ENCODE data around the gene THEMIS2.

THEMIS2 gene

GRCh38 chr1:27877115-27877416, 4.7 kb downstream of the THEMIS2 start:
- no peak for TF ChIP-seq EZH2phosphoT487 (IDR thresholded peaks at IDR 0.05; ENCODE audit: low read length)
- no peak for TF ChIP-seq EZH2 (optimal IDR thresholded peaks at IDR 0.05; ENCODE audit: low read depth, low read length)
- no peak for TF ChIP-seq CTCF (IDR thresholded peaks at IDR 0.05; ENCODE audit: low read length)
- Histone ChIP-seq H3K4me3 (ENCODE audit: low read length) (no peak overlapping the region), H3F3A (ENCODE audit: insufficient read depth, low read length) (no peaks in the 10 kb centered on the region), H3K79me2 (ENCODE audit: low read length) (no peaks in the 10 kb centered on the region), H3K27ac (ENCODE audit: low read length) (no peak overlapping the region), H3K9me3 (replicated peaks; ENCODE audit: insufficient read depth, low read length) (no peaks in the 10 kb centered on the region), H3K4me1 (ENCODE audit: low read length) (no peaks in the 10 kb centered on the region; the same call in 1 of the 2 replicates), H2AFZ (ENCODE audit: low read length) (no peak overlapping the region), H3K9ac (ENCODE audit: low read length) (no peak overlapping the region), H3K9me2 (replicated peaks; ENCODE audit: insufficient read depth, low read length) (no peaks in the 10 kb centered on the region), H3K4me2 (ENCODE audit: low read depth, low read length) (no peak overlapping the region), H4K20me1 (ENCODE audit: insufficient read depth, low read length) (no peaks in the 10 kb centered on the region), H3K36me3 (replicated peaks; ENCODE audit: insufficient read depth, low read length) (no peaks in the 10 kb centered on the region), H3K27me3 (replicated peaks; ENCODE audit: insufficient read depth, low read length) (no peaks in the 10 kb centered on the region)
- no peak for DNase-seq

GRCh38 chr1:27878039-27878438, 5.7 kb downstream of the THEMIS2 start:
- Histone ChIP-seq H3K9ac (ENCODE audit: low read length) (no peak overlapping the region), H3F3A (ENCODE audit: insufficient read depth, low read length) (no peaks in the 10 kb centered on the region), H3K4me2 (ENCODE audit: low read depth, low read length) (no peak overlapping the region), H3K36me3 (replicated peaks; ENCODE audit: insufficient read depth, low read length) (no peaks in the 10 kb centered on the region), H3K9me2 (replicated peaks; ENCODE audit: insufficient read depth, low read length) (no peaks in the 10 kb centered on the region), H4K20me1 (ENCODE audit: insufficient read depth, low read length) (no peaks in the 10 kb centered on the region), H3K27ac (ENCODE audit: low read length) (no peak overlapping the region), H3K27me3 (replicated peaks; ENCODE audit: insufficient read depth, low read length) (no peaks in the 10 kb centered on the region), H3K9me3 (replicated peaks; ENCODE audit: insufficient read depth, low read length) (no peaks in the 10 kb centered on the region), H2AFZ (ENCODE audit: low read length) (no peak overlapping the region), H3K4me1 (ENCODE audit: low read length) (no peaks in the 10 kb centered on the region; the same call in 1 of the 2 replicates), H3K4me3 (ENCODE audit: low read length) (no peak overlapping the region), H3K79me2 (ENCODE audit: low read length) (no peaks in the 10 kb centered on the region)
- TF ChIP-seq EZH2 (optimal IDR thresholded peaks at IDR 0.05; ENCODE audit: low read depth, low read length), result no peak
- DNase-seq, result no peak

GRCh38 chr1:27878787-27879335, 6.5 kb downstream of the THEMIS2 start:
- H3K27ac ChIP-seq (ENCODE audit: low read length), result no peak overlapping the region

More at GRCh38 chr1:27878787-27879335, 6.5 kb downstream of the THEMIS2 start:
- Histone ChIP-seq H4K20me1 (ENCODE audit: insufficient read depth, low read length) (no peaks in the 10 kb centered on the region), H3F3A (ENCODE audit: insufficient read depth, low read length) (no peaks in the 10 kb centered on the region), H3K79me2 (ENCODE audit: low read length) (no peaks in the 10 kb centered on the region), H3K36me3 (replicated peaks; ENCODE audit: insufficient read depth, low read length) (no peaks in the 10 kb centered on the region), H3K27me3 (replicated peaks; ENCODE audit: insufficient read depth, low read length) (no peaks in the 10 kb centered on the region), H3K4me3 (ENCODE audit: low read length) (no peak overlapping the region), H2AFZ (ENCODE audit: low read length) (no peak overlapping the region), H3K4me2 (ENCODE audit: low read depth, low read length) (no peak overlapping the region), H3K9me2 (replicated peaks; ENCODE audit: insufficient read depth, low read length) (no peaks in the 10 kb centered on the region), H3K9me3 (replicated peaks; ENCODE audit: insufficient read depth, low read length) (no peaks in the 10 kb centered on the region), H3K9ac (ENCODE audit: low read length) (no peak overlapping the region), H3K4me1 (ENCODE audit: low read length) (no peaks in the 10 kb centered on the region)
- TF ChIP-seq EZH2phosphoT487 (IDR thresholded peaks at IDR 0.05; ENCODE audit: low read length) (no peak), CTCF (IDR thresholded peaks at IDR 0.05; ENCODE audit: low read length) (no peak), EZH2 (optimal IDR thresholded peaks at IDR 0.05; ENCODE audit: low read depth, low read length) (no peak)
- no peak for DNase-seq
